ENCODE results near the gene GNAT3. TPM values are rescaled to one million over a fixed set of nuclear protein-coding genes. Genes with fewer than 3 reads are reported as not detected.

Gene GNAT3
- total and polyA plus RNA-seq, 3 donors from 2014 or later = 0.38 TPM; not detected in 2

- H3K36me3 ChIP-seq (ENCODE audit: low read depth, missing control alignments) = no peaks in the 10 kb centered on the region
- H3K4me3 ChIP-seq = no peak overlapping the region
- peak; percentile 37 for DNase-seq
- no peaks in the 10 kb centered on the region for H3K4me1 ChIP-seq
- no peak for TF ChIP-seq POLR2A (IDR thresholded peaks at IDR 0.05)
- TF ChIP-seq CTCF (IDR thresholded peaks at IDR 0.05) = no peak
- no peaks in the 10 kb centered on the region for H3K27me3 ChIP-seq
- no peaks in the 10 kb centered on the region for H3K9me3 ChIP-seq
- H3K27ac ChIP-seq = no peak overlapping the region
- WGBS, 2 donors = 50 to 54% methylated on average over 1 of the region's 1 CpG
- intact Hi-C loops (cut with DNase I; ENCODE audit: low total_unique reads) = no loop called here
Observed at GRCh38 chr7:80499350-80499953, 12.4 kb downstream of the GNAT3 start.

- no peaks in the 10 kb centered on the region for H3K4me1 ChIP-seq
- no peak for DNase-seq
- H3K27me3 ChIP-seq = no peaks in the 10 kb centered on the region
- no peaks in the 10 kb centered on the region for H3K36me3 ChIP-seq (ENCODE audit: low read depth, missing control alignments)
- no peak overlapping the region for H3K27ac ChIP-seq
- intact Hi-C loops (cut with DNase I; ENCODE audit: low total_unique reads) = no loop called here
- no peak overlapping the region for H3K4me3 ChIP-seq
- no peak for TF ChIP-seq POLR2A (IDR thresholded peaks at IDR 0.05)
- TF ChIP-seq CTCF (IDR thresholded peaks at IDR 0.05) = no peak
- WGBS, 2 donors = 50 to 70% methylated on average over 4 of the region's 4 CpGs
- H3K9me3 ChIP-seq = no peaks in the 10 kb centered on the region
Observed at GRCh38 chr7:80498481-80499349, 13.1 kb downstream of the GNAT3 start.

GRCh38 chr7:80496586-80496985 lies 15.3 kb downstream of the GNAT3 start:
- TF ChIP-seq CTCF (IDR thresholded peaks at IDR 0.05) = no peak
- no peak for TF ChIP-seq POLR2A (IDR thresholded peaks at IDR 0.05)
- intact Hi-C loops (cut with DNase I; ENCODE audit: low total_unique reads) = no loop called here
- no peak overlapping the region for H3K27ac ChIP-seq
- no peak overlapping the region for H3K4me3 ChIP-seq
- H3K27me3 ChIP-seq = no peaks in the 10 kb centered on the region
- 82 to 84% methylated on average over 3 of the region's 3 CpGs for WGBS, 2 donors
- no peak for DNase-seq
- H3K9me3 ChIP-seq = no peaks in the 10 kb centered on the region
- no peaks in the 10 kb centered on the region for H3K4me1 ChIP-seq
- no peaks in the 10 kb centered on the region for H3K36me3 ChIP-seq (ENCODE audit: low read depth, missing control alignments)

- H3K4me1 ChIP-seq = no peaks in the 10 kb centered on the region
- no peak for TF ChIP-seq POLR2A (IDR thresholded peaks at IDR 0.05)
- no peak for TF ChIP-seq CTCF (IDR thresholded peaks at IDR 0.05)
- intact Hi-C loops (cut with DNase I; ENCODE audit: low total_unique reads) = no loop called here
Observed at GRCh38 chr7:80493121-80493849, 18.6 kb downstream of the GNAT3 start.

More at GRCh38 chr7:80493121-80493849, 18.6 kb downstream of the GNAT3 start:
- 94 to 97% methylated on average over 1 of the region's 1 CpG for WGBS, 2 donors
- H3K27ac ChIP-seq = no peak overlapping the region
- H3K27me3 ChIP-seq = no peaks in the 10 kb centered on the region
- H3K4me3 ChIP-seq = no peak overlapping the region
- DNase-seq = no peak
- no peaks in the 10 kb centered on the region for H3K9me3 ChIP-seq
- H3K36me3 ChIP-seq (ENCODE audit: low read depth, missing control alignments) = no peaks in the 10 kb centered on the region
